CD4-positive, alpha-beta T cell treated with Interleukin-12 subunit alpha and Interleukin-12 subunit beta, for 1 hour (primary cell): Measurements from ENCODE around the gene TC2N.
"Not testable (repeated sequence)": the region's sequence is repeated elsewhere in the genome, so short reads cannot be mapped to it uniquely, and the experiment has no call there.

Experiments used
- DNase-seq: peaks from one replicate; pipeline ENCODE4 v3.0.0-alpha.2; 2020

Gene TC2N

GRCh38 chr14:91830777-91831176 is 36.6 kb downstream of the TC2N start:
- no peak for DNase-seq

DNA sequence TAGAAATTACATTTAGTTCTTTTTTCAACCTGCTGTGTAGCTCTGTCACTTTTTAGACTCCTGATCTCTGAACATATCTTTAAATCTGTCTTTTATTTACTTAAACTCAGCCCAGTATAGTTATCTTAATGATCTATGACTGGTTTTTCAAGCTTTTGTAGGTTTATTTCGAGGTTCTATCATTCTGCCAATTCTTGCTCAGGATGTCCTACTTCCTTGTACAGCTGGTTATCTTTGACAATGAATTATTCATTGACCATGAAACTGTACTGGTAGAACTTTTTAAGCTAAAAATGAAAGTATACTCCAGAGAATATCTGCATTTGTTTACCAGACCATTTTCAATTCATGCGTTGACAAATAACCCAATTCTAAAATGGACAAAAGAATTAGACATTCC is 37.8 kb downstream of the TC2N start:
- DNase-seq: no peak

DNA sequence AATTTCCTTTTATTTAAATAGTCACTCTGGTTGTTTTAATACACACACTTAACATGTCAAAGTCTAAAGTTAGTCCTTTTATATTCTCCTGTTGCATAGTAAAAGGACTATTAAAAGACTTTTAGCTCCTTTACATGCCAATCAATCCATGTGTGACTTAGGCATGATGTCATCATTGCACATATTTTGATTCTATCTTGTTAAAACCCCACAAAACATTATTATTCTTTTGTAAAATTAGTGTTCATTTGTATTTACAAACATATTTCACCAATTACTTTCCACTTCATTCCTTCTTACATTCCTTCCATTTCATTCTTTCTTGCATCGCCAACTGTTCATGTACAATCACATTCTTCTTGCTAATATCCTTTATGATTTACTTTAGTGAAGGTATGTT is 39.6 kb downstream of the TC2N start:
- no peak for DNase-seq

DNA sequence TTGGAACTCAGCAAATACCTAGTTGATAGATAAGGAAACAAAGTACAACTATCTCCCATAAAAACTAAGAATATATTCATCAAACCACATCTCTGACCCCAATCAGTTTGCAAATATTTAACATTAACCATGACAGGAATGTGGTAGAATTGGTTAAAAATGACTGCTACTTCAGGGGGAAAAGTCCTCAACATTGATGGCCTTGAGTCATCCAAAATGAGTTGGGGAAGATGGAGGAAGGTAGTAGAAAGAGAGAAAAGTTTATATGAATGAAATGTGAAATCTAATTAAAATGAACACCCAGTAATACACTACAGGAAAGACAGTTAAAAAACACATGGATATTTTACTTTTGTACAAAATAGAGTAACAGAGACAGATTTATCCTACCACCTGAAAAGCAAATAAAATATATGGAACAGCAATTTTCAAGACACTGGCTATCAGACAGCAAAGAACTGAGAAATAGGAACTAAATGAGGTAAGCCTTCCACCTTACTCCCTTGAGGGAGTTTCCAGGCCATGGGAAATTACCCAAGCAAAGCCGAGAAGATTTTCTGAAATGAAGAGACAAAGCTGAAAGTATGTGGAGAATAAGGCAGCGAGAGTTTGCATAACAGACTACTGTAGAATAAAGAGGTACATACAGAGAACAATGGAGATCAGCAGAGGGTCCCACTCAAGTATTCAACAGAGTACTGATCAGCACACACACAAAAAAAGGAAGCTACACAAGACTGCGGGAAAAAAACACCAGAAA is 49.6 kb downstream of the TC2N start:
- DNase-seq: peak; percentile 43

DNA sequence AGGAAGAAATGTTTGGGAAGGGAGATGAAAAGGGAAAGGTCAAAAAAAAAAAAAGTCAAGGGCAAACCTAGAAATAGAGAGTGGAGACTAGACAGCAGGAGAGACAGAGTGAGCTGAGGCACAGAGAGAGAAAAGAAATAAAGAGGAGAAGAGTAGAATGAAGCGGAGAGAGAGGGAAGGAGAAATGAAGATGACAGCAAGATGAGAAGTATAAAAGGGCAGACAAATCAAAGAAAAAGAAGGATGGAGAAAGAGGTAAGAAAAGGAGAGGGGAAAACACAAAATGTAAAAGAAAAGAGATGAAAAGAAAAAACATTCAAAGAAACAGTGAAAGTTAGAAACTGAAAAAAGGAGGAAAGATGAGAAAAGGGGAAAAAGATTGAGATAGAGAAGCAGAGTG is 53.0 kb downstream of the TC2N start:
- DNase-seq: no peak

DNA sequence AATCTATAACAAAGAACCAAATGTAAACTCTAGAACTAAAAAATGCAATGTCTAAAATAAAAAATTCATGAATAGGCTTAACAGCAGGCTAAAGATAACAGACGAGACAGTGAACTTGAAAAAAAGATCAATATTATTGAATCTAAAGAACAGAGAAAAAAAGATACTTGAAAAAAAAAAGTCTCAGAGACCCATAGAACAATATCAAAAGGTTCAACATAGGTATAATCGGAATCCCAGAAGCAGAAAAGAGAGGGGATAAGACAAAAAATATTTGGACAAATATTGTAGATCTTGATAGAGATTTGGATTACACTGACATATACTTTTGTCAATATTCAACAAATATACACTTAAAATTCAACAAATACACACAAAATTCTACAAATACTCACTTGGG is 56.6 kb downstream of the TC2N start:
- DNase-seq: no peak

- no peak for DNase-seq
These were observed 60.6 kb downstream of the TC2N start for GRCh38 chr14:91806716-91807115.

DNA sequence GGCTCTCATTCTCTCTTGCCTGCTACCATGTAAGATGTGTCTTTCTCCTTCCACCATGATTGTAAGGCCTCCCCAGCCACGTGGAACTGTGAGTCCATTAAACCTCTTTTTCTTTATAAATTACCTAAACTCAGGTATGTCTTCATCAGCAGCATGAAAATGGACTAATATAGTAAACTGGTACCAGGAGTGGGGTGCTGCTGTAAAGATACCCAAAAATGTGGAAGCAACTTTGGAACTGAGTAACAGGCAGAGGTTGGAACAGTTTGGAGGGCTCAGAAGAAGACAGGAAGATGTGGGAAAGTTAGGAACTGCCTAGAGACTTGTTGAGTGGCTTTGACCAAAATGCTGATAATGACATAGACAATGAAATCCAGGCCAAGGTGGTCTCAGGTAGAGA is 61.2 kb downstream of the TC2N start:
- DNase-seq: not testable (repeated sequence)

DNA sequence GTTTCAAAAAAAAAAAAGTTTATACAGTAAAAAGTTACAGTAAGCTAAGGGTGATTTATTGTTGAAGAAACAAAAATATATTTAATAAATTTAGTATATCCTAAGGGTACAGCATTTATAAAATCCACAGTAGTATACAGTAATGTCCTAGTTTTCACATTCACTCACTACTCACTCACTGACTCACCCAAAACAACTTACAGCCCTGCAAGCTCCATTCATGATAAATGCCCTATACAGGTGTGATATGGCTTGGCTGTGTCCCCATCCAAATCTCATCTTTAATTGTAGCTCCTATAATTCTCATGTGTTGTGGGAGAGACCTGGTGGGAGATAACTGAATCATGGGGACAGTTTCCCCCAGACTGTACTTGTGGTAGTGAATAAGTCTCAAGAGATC is 61.7 kb downstream of the TC2N start:
- DNase-seq: no peak

DNA sequence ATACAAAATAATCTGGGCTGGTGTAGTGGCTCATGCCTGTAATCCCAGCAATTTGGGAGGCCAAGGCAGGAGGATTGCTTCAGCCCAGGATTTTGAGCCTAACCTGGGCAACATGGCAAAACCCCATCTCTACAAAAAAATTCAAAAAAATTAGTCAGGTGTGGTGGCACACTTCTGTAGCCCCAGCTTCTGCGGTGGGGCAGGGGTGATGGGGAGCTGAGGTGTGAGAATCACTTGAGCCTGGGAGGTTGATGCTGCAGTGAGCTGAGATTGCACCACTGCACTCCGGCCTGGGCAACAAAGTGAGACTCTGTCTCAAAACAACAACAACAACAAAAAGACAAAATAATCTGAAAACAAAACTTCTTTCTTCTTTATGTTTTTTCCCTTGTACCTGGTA is 66.0 kb downstream of the TC2N start:
- DNase-seq: no peak

DNA sequence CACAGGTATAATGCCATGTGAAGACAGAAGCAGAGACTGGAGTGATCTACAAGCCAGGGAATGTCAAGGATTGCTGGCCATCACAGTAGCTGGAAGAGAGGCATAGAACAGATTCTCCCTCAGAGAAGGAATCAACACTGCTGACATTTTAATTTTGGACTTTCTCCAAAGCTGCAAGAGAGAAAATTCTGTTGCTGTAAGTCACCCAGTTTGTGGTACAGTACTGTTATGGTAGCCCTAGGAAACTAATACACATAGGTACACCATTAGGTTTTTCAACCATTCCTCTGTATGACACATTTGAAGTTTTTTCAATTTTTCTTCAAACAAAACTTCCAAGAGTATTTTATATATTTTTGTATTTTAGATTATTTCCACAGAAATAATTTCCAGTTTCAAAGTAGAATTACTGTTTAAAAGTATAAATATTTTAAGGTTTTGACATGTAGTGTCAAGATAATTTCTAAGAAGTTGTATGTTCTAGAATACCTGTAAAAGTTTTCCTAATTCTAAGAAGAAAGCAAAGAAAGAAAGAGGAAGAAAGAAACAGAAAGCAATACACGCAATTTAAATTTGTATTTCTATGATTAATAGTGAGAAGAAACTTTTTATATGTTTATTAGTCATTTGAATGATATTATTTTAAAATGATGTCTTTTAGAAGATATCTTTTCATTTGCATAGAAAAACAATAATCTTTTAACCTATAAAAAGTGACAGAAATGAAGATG is 70.6 kb downstream of the TC2N start:
- DNase-seq: no peak

DNA sequence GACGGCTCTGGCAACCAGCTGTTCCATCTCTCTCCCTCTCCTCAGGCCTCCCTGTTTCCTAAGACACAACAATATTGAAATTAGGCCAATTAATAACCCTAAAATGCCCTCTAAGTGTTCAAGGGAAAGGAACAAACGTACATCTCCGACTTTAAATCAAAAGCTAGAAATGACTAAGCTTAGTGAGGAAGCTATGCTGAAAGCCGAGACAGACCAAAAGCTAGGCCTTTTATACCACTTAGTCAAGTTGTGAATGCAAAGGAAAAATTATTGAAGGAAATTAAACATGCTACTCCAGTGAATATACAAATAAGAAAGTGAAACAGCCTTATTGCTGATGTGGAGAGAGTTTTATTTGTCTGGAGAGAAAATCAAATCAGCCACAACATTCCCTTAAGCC is 73.6 kb downstream of the TC2N start:
- DNase-seq: no peak

GRCh38 chr14:91786188-91786587 is 81.1 kb downstream of the TC2N start:
- DNase-seq: no peak

DNA sequence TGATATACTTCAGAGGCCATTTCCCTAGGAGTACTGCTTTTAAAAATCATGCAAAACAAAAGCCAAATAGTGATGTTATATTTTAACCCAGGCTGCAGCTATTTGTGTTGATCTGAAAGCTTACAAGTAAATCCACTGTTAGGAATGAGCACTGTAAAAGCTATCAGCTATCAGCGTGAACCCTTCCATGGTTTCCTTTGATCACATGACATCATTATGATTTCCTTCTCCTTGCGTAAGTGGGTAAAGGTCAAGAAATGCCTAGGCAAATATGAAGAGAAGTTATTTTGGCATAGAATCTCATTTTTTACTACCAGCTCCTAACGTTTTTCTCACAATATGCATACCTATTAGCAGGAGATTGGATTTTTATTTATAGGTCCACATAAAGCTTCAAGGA is 86.9 kb downstream of the TC2N start:
- DNase-seq: no peak

GRCh38 chr14:91778217-91778616 is 89.1 kb downstream of the TC2N start:
- DNase-seq: no peak

GRCh38 chr14:91774140-91775096 is 92.9 kb downstream of the TC2N start:
- no peak for DNase-seq

DNA sequence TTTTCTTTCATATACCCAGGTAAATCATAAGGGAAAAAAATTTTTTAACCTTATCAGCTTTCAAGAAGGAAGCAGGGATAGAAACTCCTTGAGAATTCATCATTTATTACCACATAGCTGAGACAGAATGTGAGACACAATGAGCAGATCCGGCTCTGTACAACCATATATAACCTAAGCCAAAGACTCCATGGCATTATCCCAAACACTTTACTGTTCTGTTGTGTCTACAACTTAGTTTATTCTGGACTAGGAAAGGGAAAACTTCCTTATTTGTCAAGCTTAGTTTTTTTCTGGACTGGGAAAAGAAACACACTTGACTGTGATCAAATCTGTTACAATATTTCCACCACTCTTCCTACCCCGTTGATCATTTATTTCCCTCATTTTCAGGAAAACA is 97.2 kb downstream of the TC2N start:
- DNase-seq: no peak

DNA sequence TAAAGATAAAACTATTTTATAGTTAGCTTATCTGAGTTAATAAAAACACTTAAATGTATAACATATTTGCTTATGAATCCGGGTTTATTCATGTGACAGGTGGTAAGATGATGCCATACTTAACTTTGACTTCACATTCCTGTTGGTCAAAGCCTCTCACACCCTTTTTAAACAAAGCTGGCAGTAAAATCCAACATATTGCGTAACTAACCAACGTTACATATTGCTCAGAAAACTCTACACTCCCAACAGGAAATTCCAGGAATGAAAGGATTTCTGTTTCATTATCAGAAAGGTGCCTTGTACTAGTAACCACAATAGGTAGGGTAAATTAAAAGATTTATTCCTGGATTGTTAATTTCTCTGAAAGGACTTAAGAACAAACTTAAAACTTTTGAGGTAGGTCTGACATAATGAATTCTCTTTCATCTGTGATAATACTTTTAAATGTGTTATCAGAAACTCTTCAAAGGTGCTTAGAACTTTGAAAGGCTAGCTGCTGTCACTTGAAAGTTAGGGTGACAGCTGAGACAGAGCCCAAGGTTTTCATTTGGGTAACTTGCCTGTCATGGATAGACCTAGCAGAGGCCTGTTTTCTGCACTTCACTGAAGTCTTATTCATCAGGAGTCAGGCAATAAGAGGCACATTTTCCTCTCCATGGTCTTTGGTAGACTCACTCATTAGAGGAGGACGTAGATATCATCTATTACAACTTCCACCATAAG is 111.6 kb downstream of the TC2N start:
- DNase-seq: no peak

GRCh38 chr14:91754819-91755218 is 112.5 kb downstream of the TC2N start:
- no peak for DNase-seq

DNA sequence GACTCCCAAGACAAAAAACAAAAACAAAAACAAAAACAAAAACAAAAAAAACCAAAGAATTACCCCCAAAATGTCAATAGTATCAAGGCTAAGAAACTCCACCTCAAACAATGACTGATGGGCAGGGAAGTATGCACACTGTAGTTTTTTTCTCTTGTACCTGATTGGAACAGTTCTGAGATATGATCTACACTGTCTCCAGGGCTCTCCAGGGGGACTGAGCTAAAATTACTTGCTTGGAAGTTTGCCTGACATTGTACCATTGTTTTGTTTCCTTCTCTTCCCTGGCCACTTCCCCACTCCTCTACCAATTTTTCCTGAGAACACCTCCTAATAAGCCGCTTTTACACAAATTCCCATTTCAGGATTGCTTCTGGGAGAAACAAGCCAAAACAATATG is 113.2 kb downstream of the TC2N start:
- no peak for DNase-seq

DNA sequence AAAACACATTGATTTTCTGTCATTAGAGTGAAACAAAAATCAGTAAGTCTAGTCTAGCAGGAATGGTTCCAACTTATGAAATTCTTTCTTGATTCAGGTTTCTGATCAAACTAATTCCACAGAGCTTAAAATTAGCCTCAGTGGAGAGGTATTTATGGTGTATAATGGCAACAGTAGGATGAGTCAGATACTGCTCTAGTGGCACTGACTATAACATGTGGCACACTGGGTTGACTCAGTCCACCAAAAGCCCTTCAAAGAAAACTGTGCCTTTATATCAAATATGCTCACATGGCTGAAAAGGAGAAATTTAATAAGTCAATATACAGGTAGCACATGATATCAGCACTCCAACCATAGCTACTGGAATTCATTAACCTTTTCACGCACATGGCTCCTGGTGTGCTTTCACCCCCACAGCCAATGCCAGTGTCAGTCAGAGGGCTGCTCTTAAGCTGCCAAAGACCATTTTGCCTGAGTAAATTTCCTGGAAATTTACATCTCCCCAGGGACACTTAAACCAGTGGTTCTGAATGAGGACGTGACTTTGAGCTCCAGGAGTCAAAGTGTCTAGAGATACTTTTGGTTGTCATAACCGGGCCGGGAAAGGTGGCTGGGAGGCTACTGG is 113.7 kb downstream of the TC2N start:
- no peak for DNase-seq

DNA sequence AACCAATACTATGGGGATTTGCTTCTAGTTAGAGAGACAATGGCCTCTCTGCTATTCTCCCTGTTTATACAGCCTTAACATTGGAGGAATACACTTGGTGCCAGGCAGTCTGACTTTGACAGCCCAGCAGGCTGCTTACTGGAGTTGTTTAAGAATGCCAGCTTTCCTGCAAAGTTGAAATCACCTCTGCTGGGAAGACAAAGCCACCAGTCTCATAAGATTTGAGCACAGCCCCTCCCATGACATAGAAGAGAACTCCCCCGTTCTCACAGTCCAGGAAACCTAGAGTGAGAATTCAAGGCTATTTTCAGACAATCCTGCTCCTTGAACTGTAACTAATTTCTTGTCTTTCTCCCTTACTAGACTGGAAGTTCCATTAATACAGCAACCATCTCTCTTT is 114.4 kb downstream of the TC2N start:
- DNase-seq: no peak
